NOMO-1 treated with dmso at 0.1 percent for 144 hours (cell line): ENCODE data around the gene KCNJ13.
"Not testable (repeated sequence)": the region's sequence is repeated elsewhere in the genome, so short reads cannot be mapped to it uniquely, and the experiment has no call there.

Experiments used
- DNase-seq: peaks from one replicate; lab custom pipeline; 2025; ENCODE audit not compliant: unreplicated experiment; lab: John Stamatoyannopoulos, UW

Gene KCNJ13

GRCh38 chr2:232770207-232770606 lies 6.2 kb downstream of the KCNJ13 start:
- no peak for DNase-seq

- no peak for DNase-seq
Observed at GRCh38 chr2:232767866-232768265, 8.5 kb downstream of the KCNJ13 start.

DNA sequence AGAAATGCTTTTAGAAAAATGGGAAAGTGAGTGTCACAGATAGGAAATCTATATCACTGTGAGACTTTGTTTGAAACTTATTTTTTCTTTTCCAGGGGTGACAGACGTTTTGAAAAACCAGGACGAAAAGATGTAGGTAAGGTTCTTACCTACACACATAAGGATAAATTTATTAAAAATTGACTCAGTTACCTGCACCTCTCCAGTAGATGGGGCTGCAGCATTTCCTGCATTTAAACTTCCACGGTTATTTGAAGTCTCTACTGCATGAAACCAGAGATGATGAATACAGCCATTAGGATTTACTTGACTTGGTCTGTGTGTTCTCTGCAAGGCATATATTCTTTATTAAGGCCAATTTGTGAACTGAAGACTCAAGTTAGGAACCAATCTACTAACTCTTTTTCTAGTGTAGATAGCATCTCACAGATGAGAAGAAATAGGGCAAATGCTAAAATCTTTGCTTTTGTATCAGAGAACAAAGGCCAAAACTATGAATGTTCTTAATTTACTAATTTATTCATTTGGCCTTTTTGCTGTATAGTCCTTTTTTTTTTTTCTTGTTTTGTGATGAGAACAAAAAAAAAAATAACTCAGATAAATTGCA lies 15.0 kb downstream of the KCNJ13 start:
- DNase-seq = no peak

DNA sequence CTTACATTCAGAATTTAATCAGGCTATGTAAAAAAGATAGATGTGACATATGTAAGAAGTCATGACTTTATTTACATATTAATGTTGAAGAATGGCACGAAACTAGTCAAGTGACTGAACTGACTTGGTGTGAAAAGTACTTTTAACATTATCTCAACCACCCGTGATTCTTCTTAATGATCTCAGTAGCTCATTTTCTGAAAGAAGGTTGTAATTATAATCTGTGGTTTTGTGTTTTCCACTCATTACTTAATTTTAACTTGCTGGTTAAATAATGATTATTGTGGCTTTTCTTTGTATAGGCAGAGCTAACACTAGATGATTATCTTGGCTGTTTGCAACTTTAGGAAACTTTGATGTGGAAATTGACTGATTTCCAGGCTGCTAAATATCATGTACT lies 18.5 kb downstream of the KCNJ13 start:
- DNase-seq = no peak

- no peak for DNase-seq
Observed at GRCh38 chr2:232750135-232750671, 26.2 kb downstream of the KCNJ13 start.

GRCh38 chr2:232749331-232749730 lies 27.0 kb downstream of the KCNJ13 start:
- DNase-seq = no peak

DNA sequence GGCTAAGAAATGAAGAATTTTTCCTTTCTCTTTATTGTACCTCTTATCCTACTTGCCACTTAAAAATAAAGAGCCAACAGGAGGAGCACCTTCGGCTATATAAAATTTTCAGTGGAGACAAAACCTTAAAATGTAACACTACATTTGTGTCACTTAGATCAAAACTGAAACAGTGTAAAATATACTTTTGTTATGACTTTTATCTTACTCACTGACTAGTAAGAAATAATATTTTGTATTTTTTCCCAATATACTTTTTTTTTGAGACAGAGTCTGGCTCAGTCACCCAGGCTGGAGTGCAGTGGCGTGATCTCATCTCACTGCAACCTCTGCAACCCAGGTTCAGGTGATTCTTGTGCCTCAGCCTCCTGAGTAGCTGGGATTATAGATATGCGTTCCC lies 28.3 kb downstream of the KCNJ13 start:
- DNase-seq = no peak

GRCh38 chr2:232744963-232745362 lies 31.4 kb downstream of the KCNJ13 start:
- DNase-seq = no peak

GRCh38 chr2:232741972-232742371 lies 34.4 kb downstream of the KCNJ13 start:
- DNase-seq = no peak

DNA sequence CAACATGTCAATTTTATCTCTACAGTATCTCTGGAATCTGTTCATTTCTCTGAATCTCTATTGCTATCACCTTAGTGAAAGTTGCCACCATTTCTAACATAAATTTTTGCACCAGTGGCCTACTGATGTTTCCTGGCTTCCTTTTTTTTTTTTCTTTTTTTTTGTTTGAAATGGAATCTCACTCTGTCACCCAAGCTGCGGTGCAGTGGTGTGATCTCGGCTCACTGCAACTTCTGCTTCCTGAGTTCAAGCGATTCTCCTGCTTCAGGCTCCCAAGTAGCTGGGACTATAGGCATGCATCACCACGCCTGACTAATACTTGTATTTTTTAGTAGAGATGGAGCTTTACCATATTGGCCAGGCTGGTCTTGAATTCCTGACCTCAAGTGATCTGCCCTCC lies 35.1 kb downstream of the KCNJ13 start:
- no peak for DNase-seq

- DNase-seq = no peak
Observed at GRCh38 chr2:232731470-232731869, 44.9 kb downstream of the KCNJ13 start.

GRCh38 chr2:232728785-232729184 lies 47.6 kb downstream of the KCNJ13 start:
- DNase-seq = no peak

GRCh38 chr2:232723027-232723426 lies 53.3 kb downstream of the KCNJ13 start:
- DNase-seq = no peak

GRCh38 chr2:232721882-232722281 lies 54.5 kb downstream of the KCNJ13 start:
- no peak for DNase-seq

GRCh38 chr2:232721261-232721660 lies 55.1 kb downstream of the KCNJ13 start:
- DNase-seq = no peak

GRCh38 chr2:232720056-232720455 lies 56.3 kb downstream of the KCNJ13 start:
- DNase-seq = not testable (repeated sequence)
